Endothelial cell of umbilical vein (primary cell): Measurements from ENCODE around the gene STRN. TPM values are rescaled to one million over a fixed set of nuclear protein-coding genes. Genes with fewer than 3 reads are reported as not detected.

Experiments used
- BruUV-seq: library from RNA; stranded (reverse); fragments of 400-500 nt; replicated peaks from 2 replicates; lab custom pipeline; 2021; lab: Mats Ljungman, UMichigan
- CTCF ChIA-PET: fragments of 300-600, 350-600 bp; sonication (Branson Sonifier 250); formaldehyde crosslinking; loops from one replicate; lab custom pipeline; 2021; ENCODE audit warnings: antibody characterized with exemption, inconsistent platforms; lab: Charles Lee
- POLR2A ChIA-PET: fragments of 300-600, 350-600 bp; sonication (Branson Sonifier 250); formaldehyde crosslinking; loops from one replicate; lab custom pipeline; 2021; ENCODE audit warnings: antibody characterized with exemption, inconsistent platforms; lab: Charles Lee
- DNase-seq: peaks from one replicate; pipeline ENCODE4 v3.0.0-alpha.2; 2011; ENCODE audit warnings: low read depth, low spot score
- FAIRE-seq: peaks from 2 replicates; lab custom pipeline; 2011; peaks lifted over from hg19 to GRCh38; lab: Jason Lieb, UNC
- H2AFZ ChIP-seq: 2 replicates; pipeline ENCODE4 v1.6.0; 2012; ENCODE audit warnings: low read depth, low read length, control low read depth, inconsistent platforms
- H3K27ac ChIP-seq: 2 replicates; pipeline ENCODE4 v1.5.1; 2011; ENCODE audit warnings: low read depth, mild to moderate bottlenecking, control low read depth, low read length, moderate library complexity; ENCODE audit not compliant: insufficient read depth
- H3K27me3 ChIP-seq, 2 experiments: 2 replicates each; pipeline versions ENCODE4 v1.6.0 to v1.6.1; 2011; ENCODE audit warnings: low read length in 2 of 2, mixed read lengths in 1 of 2; ENCODE audit not compliant: control insufficient read depth in 2 of 2, insufficient read depth in 2 of 2
- H3K36me3 ChIP-seq, 2 experiments: 2 replicates in 1 of 2; 3 replicates in 1 of 2; pipeline ENCODE4 v1.5.1; 2011; ENCODE audit warnings: low read length in 2 of 2, mild to moderate bottlenecking in 1 of 2, moderate library complexity in 1 of 2; ENCODE audit not compliant: control insufficient read depth in 2 of 2, insufficient read depth in 2 of 2; ENCODE audit errors: extremely low read depth in 1 of 2
- H3K4me1 ChIP-seq: 3 replicates; pipeline ENCODE4 v1.5.1; 2011; ENCODE audit warnings: mild to moderate bottlenecking, low read length; ENCODE audit not compliant: control insufficient read depth, insufficient read depth; ENCODE audit errors: extremely low read depth
- H3K4me2 ChIP-seq: 2 replicates; pipeline ENCODE4 v1.6.1; 2011; ENCODE audit warnings: low read length, control low read depth, mixed read lengths; ENCODE audit not compliant: insufficient read depth
- H3K4me3 ChIP-seq, 3 experiments: fragments of 200-600 bp in 1 of 3; sonication (generic), shearing (Covaris generic) in 1 of 3; replicated peaks in 1 of 3; 2 replicates each; pipeline ENCODE4 v1.5.1; 2011 to 2016; ENCODE audit warnings: control low read depth in 3 of 3, low read length in 3 of 3, mild to moderate bottlenecking in 2 of 3, inconsistent platforms in 1 of 3, low read depth in 1 of 3, moderate library complexity in 1 of 3; ENCODE audit not compliant: insufficient read depth in 1 of 3
- H3K79me2 ChIP-seq: 2 replicates; pipeline ENCODE4 v1.6.0; 2012; ENCODE audit warnings: low read length, inconsistent platforms; ENCODE audit not compliant: control insufficient read depth, insufficient read depth
- H3K9ac ChIP-seq: replicated peaks from 2 replicates; pipeline ENCODE3; 2011; ENCODE audit warnings: low read length, control low read depth; ENCODE audit not compliant: insufficient read depth; ENCODE audit errors: extremely low read depth
- H3K9me1 ChIP-seq: replicated peaks from 3 replicates; pipeline ENCODE4 v1.6.0; 2011; ENCODE audit warnings: mild to moderate bottlenecking, low read length; ENCODE audit not compliant: control insufficient read depth, insufficient read depth; ENCODE audit errors: extremely low read depth
- H3K9me3 ChIP-seq: replicated peaks from 2 replicates; pipeline ENCODE4 v1.5.1; 2012; ENCODE audit warnings: low read length, inconsistent platforms; ENCODE audit not compliant: control insufficient read depth, insufficient read depth
- H4K20me1 ChIP-seq: replicated peaks from 2 replicates; pipeline ENCODE3; 2011; ENCODE audit warnings: mild to moderate bottlenecking, low read length; ENCODE audit not compliant: control insufficient read depth, insufficient read depth; ENCODE audit errors: extremely low read depth
- EZH2 ChIP-seq: IDR thresholded peaks from 2 replicates; pipeline ENCODE4 v1.6.1; 2012; ENCODE audit warnings: borderline replicate concordance, low read depth, mild to moderate bottlenecking, moderate library complexity, low read length, inconsistent platforms; ENCODE audit not compliant: severe bottlenecking
- FOS ChIP-seq: IDR thresholded peaks from 2 replicates; pipeline ENCODE4 v1.6.1; 2011; ENCODE audit warnings: mild to moderate bottlenecking, low read length, moderate library complexity, borderline replicate concordance; ENCODE audit not compliant: insufficient read depth
- GATA2 ChIP-seq: IDR thresholded peaks from 2 replicates; pipeline ENCODE4 v1.7.0; 2011; ENCODE audit warnings: low read depth, mild to moderate bottlenecking, moderate library complexity, mixed read lengths, low read length; ENCODE audit not compliant: insufficient read length, insufficient read depth
- MYC ChIP-seq: IDR thresholded peaks from one replicate; pipeline ENCODE4 v1.6.1; 2011; ENCODE audit warnings: mild to moderate bottlenecking, low read depth, low read length
- POLR2A ChIP-seq: IDR thresholded peaks from 2 replicates; pipeline ENCODE4 v1.6.1; 2012; ENCODE audit warnings: low read depth, mild to moderate bottlenecking, control low read depth, low read length
- POLR2AphosphoS5 ChIP-seq: IDR thresholded peaks from 2 replicates; pipeline ENCODE4 v1.6.1; 2012; ENCODE audit warnings: low read depth, mild to moderate bottlenecking, control low read depth, low read length, moderate library complexity; ENCODE audit not compliant: insufficient read depth
- dilution Hi-C: fragments of 300-500 bp; cut with MboI; formaldehyde crosslinking; loops from one replicate; pipeline ENCODE4 v1.15.0; 2019; ENCODE audit warnings: low sequenced_read_pairs; ENCODE audit not compliant: extremely low pct_ligation_motif_present
- intact Hi-C: fragments of 100-400 bp; cut with micrococcal nuclease; formaldehyde crosslinking; loops from one replicate; pipeline ENCODE4 v1.10.0; 2022
- polyA plus RNA-seq, 4 experiments: library from polyadenylated mRNA; depleted of rRNA in 3 of 4; stranded (reverse) in 3 of 4; unstranded in 1 of 4; fragments of >200 nt; gene quantifications; 2 replicates each; pipeline versions ENCODE4 v1.2.1 to v1.2.3, GENCODE V29; 2011 to 2012; ENCODE audit warnings: missing spikeins in 1 of 4
- total RNA-seq: library from RNA; stranded (reverse); gene quantifications from 2 replicates; pipeline ENCODE4 v1.2.3, GENCODE V29; 2021
- TF ChIP-seq, protein P1 (sequence below): IDR thresholded peaks from 2 replicates; pipeline ENCODE4 v1.6.1; 2011; ENCODE audit not compliant: insufficient read depth, insufficient read length

The STRN gene
- total and polyA plus RNA-seq, 2 donors (not counting 3 experiments of a cell fraction or from before 2014, with no cell fraction given) = 6.7 to 33.4 TPM

DNA sequence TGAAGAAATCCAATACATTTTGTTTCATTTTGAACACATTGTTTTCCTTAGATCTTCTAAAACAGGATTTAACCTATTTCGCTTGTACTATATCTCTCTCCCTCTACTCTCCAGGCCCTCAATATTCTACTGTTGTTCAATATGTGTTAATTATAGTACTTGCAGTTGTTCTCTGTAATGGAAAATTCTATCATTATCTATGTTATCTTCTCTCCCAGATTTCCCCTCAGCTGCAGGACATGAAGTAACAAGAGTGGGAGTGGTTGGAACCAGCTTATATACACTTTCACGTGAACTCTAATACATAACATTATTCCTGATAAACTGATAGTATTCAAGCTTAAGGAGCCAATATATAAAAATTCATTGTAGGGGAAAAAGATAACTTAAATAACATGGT is 7.0 kb upstream of the STRN start:
- H3K36me3 ChIP-seq = no peaks in the 10 kb centered on the region
- CTCF ChIA-PET = interaction anchor here (0.8 to 1.4 kb wide), 3 partner anchors 14 to 22 kb away, joined by 3 to 4 read pairs (median 3); no protein-coding TSS in a partner anchor
- H3K27ac ChIP-seq = no peak overlapping the region
- TF ChIP-seq, protein P1, sequence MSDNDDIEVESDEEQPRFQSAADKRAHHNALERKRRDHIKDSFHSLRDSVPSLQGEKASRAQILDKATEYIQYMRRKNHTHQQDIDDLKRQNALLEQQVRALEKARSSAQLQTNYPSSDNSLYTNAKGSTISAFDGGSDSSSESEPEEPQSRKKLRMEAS = no peak
- no peak for TF ChIP-seq EZH2
- TF ChIP-seq POLR2AphosphoS5 = no peak
- H4K20me1 ChIP-seq = no peaks in the 10 kb centered on the region
- DNase-seq = peak; percentile 92
- no peaks in the 10 kb centered on the region for H3K9me3 ChIP-seq
- FAIRE-seq = peak; percentile 48
- H3K9me1 ChIP-seq = no peaks in the 10 kb centered on the region
- dilution Hi-C loops (no loop called here), intact Hi-C loops (no loop called here)
- no peaks in the 10 kb centered on the region for H3K79me2 ChIP-seq
- peaks cover 3% of the 10 kb centered on the region for H3K4me1 ChIP-seq
- POLR2A ChIA-PET = no interaction called here
- H3K4me3 ChIP-seq = no peak overlapping the region
- H2AFZ ChIP-seq = no peak overlapping the region
- BruUV-seq = no TSS peak
- H3K27me3 ChIP-seq = no peaks in the 10 kb centered on the region
- no peak overlapping the region for H3K9ac ChIP-seq
- no peak overlapping the region for H3K4me2 ChIP-seq

DNA sequence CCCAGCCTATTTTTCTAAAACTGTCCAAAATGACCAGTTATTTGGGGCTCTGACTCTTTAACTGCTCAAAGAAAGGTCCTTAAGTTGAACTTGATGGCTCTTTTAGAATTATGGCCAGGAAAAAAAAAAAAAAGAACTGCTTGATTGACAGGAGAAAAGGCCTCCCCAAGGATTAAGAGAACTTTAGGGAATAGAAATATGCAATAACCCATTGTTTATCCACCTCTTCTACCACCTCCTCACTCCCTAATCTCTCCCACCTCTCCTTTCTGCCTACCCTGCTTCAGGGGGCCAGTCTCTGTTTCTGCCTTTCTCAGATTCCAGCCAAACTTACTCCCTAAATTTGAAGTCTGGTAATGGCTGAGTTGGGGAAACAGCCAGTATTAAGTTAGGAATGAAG is 5.7 kb upstream of the STRN start:
- no peak overlapping the region for H3K4me2 ChIP-seq
- ChIA-PET POLR2A (no interaction called here), CTCF (no interaction called here)
- no peak overlapping the region for H3K27ac ChIP-seq
- dilution Hi-C loops = no loop called here
- no peaks in the 10 kb centered on the region for H3K79me2 ChIP-seq
- intact Hi-C loops = no loop called here
- H3K4me3 ChIP-seq = no peak overlapping the region
- H3K9me3 ChIP-seq = no peaks in the 10 kb centered on the region
- FAIRE-seq = no peak
- no peaks in the 10 kb centered on the region for H3K27me3 ChIP-seq
- DNase-seq = no peak
- no peaks in the 10 kb centered on the region for H3K9me1 ChIP-seq
- H3K4me1 ChIP-seq = peaks cover 13% of the 10 kb centered on the region
- H3K36me3 ChIP-seq = no peaks in the 10 kb centered on the region
- no peaks in the 10 kb centered on the region for H4K20me1 ChIP-seq
- H2AFZ ChIP-seq = no peak overlapping the region
- no TSS peak for BruUV-seq
- no peak for TF ChIP-seq POLR2A
- TF ChIP-seq GATA2 = no peak
- TF ChIP-seq EZH2 = no peak
- TF ChIP-seq FOS = no peak
- no peak for TF ChIP-seq MYC
- TF ChIP-seq POLR2AphosphoS5 = no peak
- TF ChIP-seq, protein P1 = no peak
- H3K9ac ChIP-seq = no peak overlapping the region
